ENCODE results near the gene DBP. TPM values are rescaled to one million over a fixed set of nuclear protein-coding genes. Genes with fewer than 3 reads are reported as not detected.
"Not testable (repeated sequence)": the region's sequence is repeated elsewhere in the genome, so short reads cannot be mapped to it uniquely, and the experiment has no call there.

DBP gene
- total RNA-seq, 8 experiments from 2014 or later = 3.3 to 19.6 (median 10.4) TPM

GRCh38 chr19:48635263-48635965, 1.8 kb downstream of the DBP start:
- WGBS, 10 experiments = 17 to 18% methylated on average over 3 of the region's 67 CpGs; no CpG with 5 or more reads in 8 of the 10 experiments
- in situ Hi-C loops (cut with MboI; ENCODE audit: low pct_unique_long_range_greater_than_20kb in 2 of 9, low sequenced_read_pairs in 9 of 9, unreplicated experiment in 9 of 9) = loop anchor here in 1 of 9 experiments (25.0 kb wide), 1 partner anchor 327 kb away; the partner anchor contains the start of genes BAX and FTL
- Histone ChIP-seq H3K27ac (peak overlapping the region; percentile 64 to 81), H3K4me1 (replicated peaks in 1 of 2) (peaks cover 42 to 43% of the 10 kb centered on the region in 2 donors), H3K4me3 (peak overlapping the region; percentile 45 to 68 (median 59))
- ATAC-seq (replicated peaks in 6 of 8) = peak in 6 of 8 experiments; percentile 3 to 24 (median 18)

- peaks cover 48 to 50% of the 10 kb centered on the region in 2 donors for H3K4me1 ChIP-seq (replicated peaks in 1 of 2)
- peak overlapping the region; percentile 54 to 81 for H3K27ac ChIP-seq
- peak overlapping the region; percentile 45 to 68 (median 59) for H3K4me3 ChIP-seq
- in situ Hi-C loops (cut with MboI; ENCODE audit: low pct_unique_long_range_greater_than_20kb in 2 of 9, low sequenced_read_pairs in 9 of 9, unreplicated experiment in 9 of 9) = loop anchor here in 1 of 9 experiments (25.0 kb wide), 1 partner anchor 328 kb away; the partner anchor contains the start of genes BAX and FTL
- peak; percentile 5 to 33 (median 13) for ATAC-seq (replicated peaks in 6 of 8)
- WGBS, 10 experiments = 0 to 40% (median 3%) methylated on average over 1 to 8 of the region's 37 CpGs; no CpG with 5 or more reads in 4 of the 10 experiments
These were observed 2.5 kb downstream of the DBP start for GRCh38 chr19:48634424-48635262.

GRCh38 chr19:48634036-48634342, 3.2 kb downstream of the DBP start:
- Histone ChIP-seq H3K4me1 (replicated peaks in 1 of 2) (peaks cover 51 to 56% of the 10 kb centered on the region in 2 donors), H3K4me3 (peak overlapping the region in 4 of 5 donors; percentile 6 to 60 (median 37))
- in situ Hi-C loops (cut with MboI; ENCODE audit: low pct_unique_long_range_greater_than_20kb in 2 of 9, low sequenced_read_pairs in 9 of 9, unreplicated experiment in 9 of 9) = loop anchor here in 1 of 9 experiments (25.0 kb wide), 1 partner anchor 328 kb away; the partner anchor contains the start of genes BAX and FTL

GRCh38 chr19:48633148-48634035, 3.8 kb downstream of the DBP start:
- H3K4me3 ChIP-seq = peak overlapping the region in 1 of 5 donors; percentile 60
- 64 to 100% (median 86%) methylated on average over 3 to 14 of the region's 22 CpGs; no CpG with 5 or more reads in 2 of the 10 experiments for WGBS, 10 experiments
- in situ Hi-C loops (cut with MboI; ENCODE audit: low pct_unique_long_range_greater_than_20kb in 2 of 9, low sequenced_read_pairs in 9 of 9, unreplicated experiment in 9 of 9) = loop anchor here in 1 of 9 experiments (25.0 kb wide), 1 partner anchor 329 kb away; the partner anchor contains the start of genes BAX and FTL
- peaks cover 46 to 51% of the 10 kb centered on the region in 2 donors for H3K4me1 ChIP-seq (replicated peaks in 1 of 2)
- no peak for ATAC-seq (replicated peaks in 6 of 8)
- H3K27ac ChIP-seq = peak overlapping the region in 1 of 2 donors; percentile 71

More at GRCh38 chr19:48634036-48634342, 3.2 kb downstream of the DBP start:
- no peak for ATAC-seq (replicated peaks in 6 of 8)
- 0 to 100% (median 39%) methylated on average over 1 to 7 of the region's 7 CpGs; no CpG with 5 or more reads in 2 of the 10 experiments for WGBS, 10 experiments
- H3K27ac ChIP-seq = peak overlapping the region; percentile 10 to 71

- no peak for ATAC-seq (replicated peaks in 6 of 8)
- H3K4me1 ChIP-seq (replicated peaks in 1 of 2) = peaks cover 45 to 50% of the 10 kb centered on the region in 2 donors
- no peak overlapping the region for H3K27ac ChIP-seq
- no peak overlapping the region for H3K4me3 ChIP-seq
- in situ Hi-C loops (cut with MboI; ENCODE audit: low pct_unique_long_range_greater_than_20kb in 2 of 9, low sequenced_read_pairs in 9 of 9, unreplicated experiment in 9 of 9) = loop anchor here in 1 of 9 experiments (25.0 kb wide), 1 partner anchor 330 kb away; the partner anchor contains the start of genes BAX and FTL
These were observed 4.5 kb downstream of the DBP start for GRCh38 chr19:48632692-48633147.

GRCh38 chr19:48632286-48632685, 4.9 kb downstream of the DBP start:
- WGBS, 10 experiments = 83 to 100% (median 93%) methylated on average over 2 to 8 of the region's 11 CpGs; no CpG with 5 or more reads in 6 of the 10 experiments
- not testable (repeated sequence) for H3K27ac ChIP-seq; H3K4me3 ChIP-seq; ATAC-seq (replicated peaks in 6 of 8)
- in situ Hi-C loops (cut with MboI; ENCODE audit: low pct_unique_long_range_greater_than_20kb in 2 of 9, low sequenced_read_pairs in 9 of 9, unreplicated experiment in 9 of 9) = loop anchor here in 1 of 9 experiments (25.0 kb wide), 1 partner anchor 330 kb away; the partner anchor contains the start of genes BAX and FTL
- peaks cover 45 to 50% of the 10 kb centered on the region in 2 donors for H3K4me1 ChIP-seq (replicated peaks in 1 of 2)

GRCh38 chr19:48631225-48631624, 6.0 kb downstream of the DBP start:
- 0 to 67% methylated on average over 1 of the region's 3 CpGs; no CpG with 5 or more reads in 8 of the 10 experiments for WGBS, 10 experiments
- Histone ChIP-seq H3K4me1 (replicated peaks in 1 of 2) (peaks cover 45 to 50% of the 10 kb centered on the region in 2 donors), H3K4me3 (no peak overlapping the region), H3K27ac (peak overlapping the region; percentile 78 to 82)
- peak in 2 of 8 experiments; percentile 5 to 9 for ATAC-seq (replicated peaks in 6 of 8)
- in situ Hi-C loops (cut with MboI; ENCODE audit: low pct_unique_long_range_greater_than_20kb in 2 of 9, low sequenced_read_pairs in 9 of 9, unreplicated experiment in 9 of 9) = loop anchor here in 1 of 9 experiments (25.0 kb wide), 1 partner anchor 331 kb away; the partner anchor contains the start of genes BAX and FTL

- ATAC-seq (replicated peaks in 6 of 8) = peak; percentile 1 to 27 (median 11)
- WGBS, 10 experiments = 0 to 41% (median 17%) methylated on average over 1 to 11 of the region's 47 CpGs; no CpG with 5 or more reads in 5 of the 10 experiments
- peaks cover 45 to 50% of the 10 kb centered on the region in 2 donors for H3K4me1 ChIP-seq (replicated peaks in 1 of 2)
- in situ Hi-C loops (cut with MboI; ENCODE audit: low pct_unique_long_range_greater_than_20kb in 2 of 9, low sequenced_read_pairs in 9 of 9, unreplicated experiment in 9 of 9) = loop anchor here in 1 of 9 experiments (25.0 kb wide), 1 partner anchor 332 kb away; the partner anchor contains the start of genes BAX and FTL
- H3K4me3 ChIP-seq = peak overlapping the region in 1 of 5 donors; percentile 11
- peak overlapping the region; percentile 78 to 82 for H3K27ac ChIP-seq
These were observed 6.7 kb downstream of the DBP start for GRCh38 chr19:48630296-48631063.

GRCh38 chr19:48629599-48630295, 7.4 kb downstream of the DBP start:
- Histone ChIP-seq H3K4me3 (peak overlapping the region in 2 of 5 donors; percentile 0 to 11), H3K4me1 (replicated peaks in 1 of 2) (peaks cover 45 to 53% of the 10 kb centered on the region in 2 donors), H3K27ac (peak overlapping the region; percentile 78 to 82)
- peak; percentile 34 to 85 (median 68) for ATAC-seq (replicated peaks in 6 of 8)
- in situ Hi-C loops (cut with MboI; ENCODE audit: low pct_unique_long_range_greater_than_20kb in 2 of 9, low sequenced_read_pairs in 9 of 9, unreplicated experiment in 9 of 9) = loop anchor here in 1 of 9 experiments (25.0 kb wide), 1 partner anchor 333 kb away; the partner anchor contains the start of genes BAX and FTL
- 0 to 81% (median 60%) methylated on average over 1 to 8 of the region's 48 CpGs; no CpG with 5 or more reads in 7 of the 10 experiments for WGBS, 10 experiments

GRCh38 chr19:48629297-48629598, 7.9 kb downstream of the DBP start:
- 91% methylated on average over 7 of the region's 22 CpGs; no CpG with 5 or more reads in 9 of the 10 experiments for WGBS, 10 experiments
- ATAC-seq (replicated peaks in 6 of 8) = no peak
- in situ Hi-C loops (cut with MboI; ENCODE audit: low pct_unique_long_range_greater_than_20kb in 2 of 9, low sequenced_read_pairs in 9 of 9, unreplicated experiment in 9 of 9) = loop anchor here in 1 of 9 experiments (25.0 kb wide), 1 partner anchor 333 kb away; the partner anchor contains the start of genes BAX and FTL
- Histone ChIP-seq H3K27ac (peak overlapping the region; percentile 78 to 82), H3K4me3 (no peak overlapping the region), H3K4me1 (replicated peaks in 1 of 2) (peaks cover 43 to 50% of the 10 kb centered on the region in 2 donors)
